K562 (cell line): Measurements from ENCODE around the gene UBAC2. TPM values are rescaled to one million over a fixed set of nuclear protein-coding genes. Genes with fewer than 3 reads are reported as not detected.

Experiments
- ATAC-seq: fragments of 200-7000 bp; cut with Tn5 transposase; 3 replicates; pipeline ENCODE4 v1.9.1; 2020; ENCODE audit warnings: moderate library complexity
- BruUV-seq: library from RNA; stranded (reverse); fragments of 400-500 nt; replicated peaks from 2 replicates; lab custom pipeline; 2021; lab: Mats Ljungman, UMichigan
- CTCF ChIA-PET: fragments of 300-600 bp; formaldehyde crosslinking; extraction: SDS; loops from one replicate; lab custom pipeline; 2021; ENCODE audit warnings: low intra/inter-chr PET ratio; lab: Yijun Ruan, JAX
- POLR2A ChIA-PET: fragments of 300-600, 350-650 bp; sonication (Branson Sonifier 250); formaldehyde crosslinking; extraction: SDS; loops from one replicate; lab custom pipeline; 2021; ENCODE audit warnings: antibody characterized with exemption, inconsistent platforms; lab: Yijun Ruan, JAX
- DNase-seq, 4 experiments: peaks; one replicate each; pipeline versions ENCODE4 v3.0.0 to v3.0.0-alpha.2; 2011 to 2018; ENCODE audit warnings: low spot score in 3 of 4, mixed read lengths in 3 of 4; ENCODE audit errors: extremely low read depth in 1 of 4
- FAIRE-seq: peaks from 2 replicates; lab custom pipeline; 2011; peaks lifted over from hg19 to GRCh38; lab: Jason Lieb, UNC
- H2AFZ ChIP-seq: 2 replicates; pipeline ENCODE4 v1.6.0; 2011; ENCODE audit warnings: low read depth, low read length, control low read depth, inconsistent platforms
- H3K27ac ChIP-seq: fragments of 200-600 bp; 3 replicates; pipeline ENCODE4 v1.8.0; 2011; ENCODE audit warnings: low read depth, mild to moderate bottlenecking, control low read depth, inconsistent platforms, low read length, moderate library complexity, mixed read lengths; ENCODE audit errors: extremely low read depth
- H3K27me3 ChIP-seq, 2 experiments: fragments of 300-600 bp in 1 of 2; 2 replicates in 1 of 2; 3 replicates in 1 of 2; pipeline versions ENCODE4 v1.6.0 to v1.8.0; 2011; ENCODE audit warnings: inconsistent platforms in 2 of 2, low read length in 2 of 2, mild to moderate bottlenecking in 1 of 2, mixed read lengths in 1 of 2, moderate library complexity in 1 of 2; ENCODE audit not compliant: control insufficient read depth in 2 of 2, insufficient read depth in 2 of 2
- H3K36me3 ChIP-seq: fragments of 300-600 bp; 3 replicates; pipeline ENCODE4 v1.8.0; 2011; ENCODE audit warnings: mild to moderate bottlenecking, low read length, inconsistent platforms; ENCODE audit not compliant: control insufficient read depth, insufficient read depth
- H3K4me1 ChIP-seq, 2 experiments: fragments of 200-600 bp in 1 of 2; replicated peaks in 1 of 2; 2 replicates in 1 of 2; 3 replicates in 1 of 2; pipeline versions ENCODE4 v1.5.1 to v1.8.0; 2011; ENCODE audit warnings: inconsistent platforms in 2 of 2, low read length in 2 of 2, mild to moderate bottlenecking in 1 of 2, mixed read lengths in 1 of 2, moderate library complexity in 1 of 2; ENCODE audit not compliant: control insufficient read depth in 2 of 2, insufficient read depth in 2 of 2
- H3K4me2 ChIP-seq: 2 replicates; pipeline ENCODE4 v1.6.1; 2011; ENCODE audit warnings: low read length, control low read depth, inconsistent platforms, mixed read lengths; ENCODE audit not compliant: insufficient read depth
- H3K4me3 ChIP-seq: fragments of 200-600 bp; sonication (generic), shearing (Covaris generic); 2 replicates; pipeline ENCODE4 v1.5.1; 2016; ENCODE audit warnings: control low read depth, inconsistent platforms
- H3K79me2 ChIP-seq: fragments of 200-600 bp; 3 replicates; pipeline ENCODE4 v1.8.0; 2011; ENCODE audit warnings: low read length, inconsistent platforms; ENCODE audit not compliant: control insufficient read depth, insufficient read depth
- H3K9ac ChIP-seq, 2 experiments: 2 replicates each; pipeline versions ENCODE4 v1.6.0 to v1.6.1; 2011; ENCODE audit warnings: low read depth in 2 of 2, low read length in 2 of 2, control low read depth in 1 of 2, inconsistent platforms in 1 of 2, mild to moderate bottlenecking in 1 of 2, mixed read lengths in 1 of 2; ENCODE audit not compliant: insufficient read depth in 1 of 2
- H3K9me1 ChIP-seq: one replicate; pipeline ENCODE4 v1.6.0; 2011; ENCODE audit warnings: inconsistent platforms, mild to moderate bottlenecking, low read length, moderate library complexity; ENCODE audit not compliant: control insufficient read depth, insufficient read depth
- H3K9me3 ChIP-seq: replicated peaks from 2 replicates; pipeline ENCODE4 v1.5.1; 2011; ENCODE audit warnings: low read depth, low read length, inconsistent platforms; ENCODE audit not compliant: control insufficient read depth, insufficient read depth
- H4K20me1 ChIP-seq: replicated peaks from 2 replicates; pipeline ENCODE4 v1.6.1; 2011; ENCODE audit warnings: low read length, inconsistent platforms, mixed read lengths; ENCODE audit not compliant: control insufficient read depth, insufficient read depth
- BACH1 ChIP-seq: fragments of 200-800 bp; sonication (Bioruptor generic); IDR thresholded peaks from 2 replicates; pipeline ENCODE4 v1.6.1; 2016; ENCODE audit warnings: missing genetic modification characterization, missing compliant biosample characterization
- CLOCK ChIP-seq: fragments of 250-450 bp; sonication (Bioruptor Pico); IDR thresholded peaks from 2 replicates; pipeline ENCODE4 v1.4.0; 2020; ENCODE audit warnings: mild to moderate bottlenecking, moderate library complexity, borderline replicate concordance
- GTF2F1 ChIP-seq: IDR thresholded peaks from 2 replicates; pipeline ENCODE4 v1.6.1; 2011; ENCODE audit warnings: low read depth, low read length, improper control_type of control experiment
- REST ChIP-seq, 2 experiments: fragments of 450-650 bp; formaldehyde crosslinking in 1 of 2; IDR thresholded peaks; 2 replicates each; pipeline versions ENCODE4 v1.4.0 to v1.6.1; 2014 to 2020; ENCODE audit warnings: mild to moderate bottlenecking in 2 of 2, borderline replicate concordance in 1 of 2, low read depth in 1 of 2
- STAT6 ChIP-seq: sonication (generic); formaldehyde crosslinking; IDR thresholded peaks from 2 replicates; pipeline ENCODE4 v1.8.1; 2023; ENCODE audit warnings: mild to moderate bottlenecking, missing genetic modification reagents
- ZNF3 ChIP-seq: fragments of 250-450 bp; sonication (Bioruptor Pico); IDR thresholded peaks from 2 replicates; pipeline ENCODE4 v1.5.0; 2021; ENCODE audit warnings: mild to moderate bottlenecking, moderate library complexity
- WGBS: fragments of 100-300 bp; shearing (Covaris generic); methylation state at CpG from one replicate; pipeline ENCODE4 v1.1.6; 2016; ENCODE audit warnings: low coverage, mixed read lengths; ENCODE audit not compliant: insufficient coverage; ENCODE audit errors: missing lambda C conversion rate; 5-methylcytosine and 5-hydroxymethylcytosine counted together
- in situ Hi-C: fragments of 300-500 bp; cut with MboI; formaldehyde crosslinking; loops from 4 replicates; pipeline ENCODE4 v1.15.0; 2018; ENCODE audit warnings: inconsistent platforms, mixed read lengths
- intact Hi-C: fragments of 100-400 bp; cut with micrococcal nuclease; formaldehyde crosslinking; loops from 2 replicates; pipeline ENCODE4 v1.14.2; 2022
- polyA plus RNA-seq, 8 experiments: library from polyadenylated mRNA; depleted of rRNA in 4 of 8; stranded (reverse) in 5 of 8; unstranded in 3 of 8; fragments of >200 nt; fragmentation: Nextera tagmentation in 2 of 8; fragmentation: Illumina TruSeq in 1 of 8; extraction: Ambion mirVana in 2 of 8; extraction: Trizol in 1 of 8; gene quantifications; 2 replicates each; pipeline versions ENCODE4 v1.2.1 to v1.2.3, GENCODE V29; 2011 to 2014; ENCODE audit warnings: inconsistent platforms in 1 of 8, missing spikeins in 1 of 8
- total RNA-seq, 7 experiments: library from RNA; depleted of rRNA in 6 of 7; stranded (reverse); fragments of >200 nt in 6 of 7; fragmentation: Illumina TruSeq in 2 of 7; extraction: Trizol in 2 of 7; gene quantifications; 2 replicates each; pipeline versions ENCODE4 v1.2.1 to v1.2.3, GENCODE V29; 2011 to 2021; ENCODE audit warnings: low replicate concordance in 1 of 7

Gene UBAC2
- total and polyA plus RNA-seq, 9 of the 15 experiments (the other 6 are each of a cell fraction or from before 2014, with no cell fraction given) = 6.0 to 84.1 (median 32.3) TPM

- Histone ChIP-seq H3K27me3 (peaks cover 0 to 15% of the 10 kb centered on the region in 2 experiments; a peak in 3 of 5 replicates), H3K9me3 (no peaks in the 10 kb centered on the region), H3K9me1 (no peaks in the 10 kb centered on the region), H3K79me2 (no peaks in the 10 kb centered on the region), H3K36me3 (no peaks in the 10 kb centered on the region), H2AFZ (no peak overlapping the region), H3K9ac (no peak overlapping the region; a peak in 2 of 4 replicates), H3K27ac (no peak overlapping the region), H3K4me1 (peaks cover 0 to 4% of the 10 kb centered on the region in 2 experiments; a peak in 2 of 5 replicates), H4K20me1 (no peaks in the 10 kb centered on the region), H3K4me2 (no peak overlapping the region), H3K4me3 (no peak overlapping the region)
- ATAC-seq (no peak; the same call in 2 of the 3 replicates), DNase-seq (no peak), FAIRE-seq (no peak)
- WGBS = 24% methylated on average over 20 of the region's 24 CpGs
- no TSS peak for BruUV-seq
- POLR2A ChIA-PET = interaction anchor here (0.6 kb wide), 1 partner anchor 172 kb away, joined by 3 read pairs; no protein-coding TSS in a partner anchor
- CTCF ChIA-PET = no interaction called here
- in situ Hi-C loops = no loop called here
- intact Hi-C loops = no loop called here
- TF ChIP-seq CLOCK (CRISPR knock-in tag) (no peak), GTF2F1 (no peak), ZNF3 (no peak), REST (IDR thresholded peaks at IDR 0.05; ENCODE audit: borderline replicate concordance) (peak; percentile 73), REST (CRISPR knock-in tag; IDR thresholded peaks at IDR 0.05; ENCODE audit: low read depth) (no peak), STAT6 (no peak), BACH1 (tag) (no peak)
These were observed 203.5 kb downstream of the UBAC2 start for GRCh38 chr13:99404005-99404755.
